Pancreas (tissue), 10 donors: ENCODE measurements around the gene FKBP8. TPM values are rescaled to one million over a fixed set of nuclear protein-coding genes. Genes with fewer than 3 reads are reported as not detected.
A peak's percentile ranks its signal among the peaks of the same experiment; 100 is the strongest.

Experiments used
- ATAC-seq, 4 donors: fragments of 200-7000 bp; cut with Tn5 transposase; one replicate each; pipeline versions ENCODE4 v1.8.0 to v1.9.1; 2020; ENCODE audit warnings: mild to moderate bottlenecking in 4 of 4, moderate library complexity in 4 of 4
- DNase-seq, 6 donors: peaks; one replicate each; pipeline ENCODE4 v3.0.0-alpha.2; 2020
- FAIRE-seq: peaks from 2 replicates; lab custom pipeline; 2012; peaks lifted over from hg19 to GRCh38; lab: Jason Lieb, UNC
- H3K27ac ChIP-seq, 4 donors: fragments of 200-600 bp; sonication (generic); 1 replicate in 3 of 4; 2 replicates in 1 of 4; pipeline versions ENCODE4 v1.5.0 to v1.8.0; 2020
- H3K27me3 ChIP-seq, 4 donors: fragments of 200-600 bp; one replicate each; pipeline ENCODE4 v1.8.0; 2021
- H3K36me3 ChIP-seq, 3 donors: fragments of 200-600 bp; sonication (generic) in 1 of 3; one replicate each; pipeline versions ENCODE4 v1.5.0 to v1.8.0; 2020 to 2021
- H3K4me1 ChIP-seq, 3 donors: fragments of 200-600 bp; one replicate each; pipeline ENCODE4 v1.8.0; 2021
- H3K4me3 ChIP-seq, 4 donors: fragments of 200-600 bp; sonication (generic) in 2 of 4; one replicate each; pipeline versions ENCODE4 v1.5.0 to v1.8.0; 2020 to 2021
- H3K9me3 ChIP-seq, 4 donors: fragments of 200-600 bp; one replicate each; pipeline ENCODE4 v1.8.0; 2021
- CTCF ChIP-seq, 4 donors: fragments of 200-600 bp; sonication (generic) in 3 of 4; IDR thresholded peaks; one replicate each; pipeline versions ENCODE4 v1.5.0 to v1.8.0; 2021; ENCODE audit warnings: antibody characterized with exemption in 4 of 4
- WGBS, 2 donors: extraction: QIAGEN DNeasy Blood & Tissue Kit; methylation state at CpG; one replicate each; pipeline ENCODE4 v1.1.7; 2013; 5-methylcytosine and 5-hydroxymethylcytosine counted together
- intact Hi-C, 3 donors: fragments of 100-400 bp; cut with DNase I; formaldehyde crosslinking; loops; one replicate each; pipeline versions ENCODE4 v1.11.1 to v1.14.2; 2022
- polyA plus RNA-seq, 2 donors: library from polyadenylated mRNA; stranded (reverse); fragments of 200-250 nt; gene quantifications; one replicate each; pipeline ENCODE4 v1.2.3, GENCODE V29; 2013
- total RNA-seq, 6 donors: library from RNA; stranded (reverse); fragmentation: NEBNext Ultra II Directional in 4 of 6; extraction: Animal tissue kit (Norgen Biotek cat#: 25700) in 4 of 6; gene quantifications; one replicate each; pipeline versions ENCODE4 v1.2.1 to v1.2.4, GENCODE V29; 2021 to 2023
- donor health status: healthy with polysubstance abuse.
- donor health status: DM: no; HTN: no; CAD: no; lungs with moderate emphysema.
- donor health status: DM: no; HTN: no; CAD: no.
- donor health status: control.
- donor health status: control.
- donor health status: Bipolar disorder and iron deficiency.
- donor health status: DM: yes; HTN: yes; CAD: no.
- donor health status: DM: no; HTN: no; CAD: no.
- donor health status: DM: no; HTN: no; CAD: no.
- donor health status: DM: yes; HTN: yes; CAD: no.

FKBP8 gene
- total and polyA plus RNA-seq, 8 donors, result 73.8 to 218 (median 99.4) TPM

- FAIRE-seq, result no peak
- no peaks in the 10 kb centered on the region for H3K27me3 ChIP-seq
- H3K4me3 ChIP-seq, result peak overlapping the region; percentile 99 to 100 (median 99)
- peak overlapping the region; percentile 90 to 97 (median 92) for H3K27ac ChIP-seq
- DNase-seq, result peak; percentile 40 to 86 (median 70)
- intact Hi-C loops, result no loop called here
- no peaks in the 10 kb centered on the region for H3K9me3 ChIP-seq
- peaks cover 5 to 8% (median 6%) of the 10 kb centered on the region in 3 donors for H3K4me1 ChIP-seq
- no peak for TF ChIP-seq CTCF (IDR thresholded peaks at IDR 0.05)
- WGBS, 2 donors, result 1% methylated on average over 40 to 41 of the region's 41 CpGs
- no peaks in the 10 kb centered on the region for H3K36me3 ChIP-seq
- ATAC-seq, result peak in 1 of 4 donors; percentile 1
Observed at GRCh38 chr19:18520848-18521691, 22.3 kb downstream of the FKBP8 start.

GRCh38 chr19:18519962-18520847, 23.2 kb downstream of the FKBP8 start:
- DNase-seq (peak in 5 of 6 donors; percentile 77 to 88 (median 85)), ATAC-seq (peak; percentile 36 to 55 (median 50)), FAIRE-seq (no peak)
- intact Hi-C loops, result no loop called here
- no peaks in the 10 kb centered on the region for H3K36me3 ChIP-seq
- no peaks in the 10 kb centered on the region for H3K9me3 ChIP-seq
- no peaks in the 10 kb centered on the region for H3K27me3 ChIP-seq
- whole genome bisulfite sequencing, 2 donors, result 9% methylated on average over 21 to 22 of the region's 22 CpGs
- peaks cover 6 to 12% (median 8%) of the 10 kb centered on the region in 3 donors for H3K4me1 ChIP-seq
- H3K27ac ChIP-seq, result peak overlapping the region; percentile 90 to 97 (median 92)
- H3K4me3 ChIP-seq, result peak overlapping the region; percentile 99 to 100 (median 99)
- peak; percentile 36 to 59 (median 56) for TF ChIP-seq CTCF (IDR thresholded peaks at IDR 0.05)

GRCh38 chr19:18518639-18519038, 24.7 kb downstream of the FKBP8 start:
- peaks cover 8 to 20% (median 10%) of the 10 kb centered on the region in 3 donors for H3K4me1 ChIP-seq
- no peak for FAIRE-seq
- peak overlapping the region in 1 of 4 donors; percentile 97 for H3K27ac ChIP-seq
- H3K27me3 ChIP-seq, result no peaks in the 10 kb centered on the region
- intact Hi-C loops, result no loop called here
- no peak for TF ChIP-seq CTCF (IDR thresholded peaks at IDR 0.05)
- no peaks in the 10 kb centered on the region for H3K9me3 ChIP-seq
- ATAC-seq, result no peak
- H3K36me3 ChIP-seq, result no peaks in the 10 kb centered on the region
- 89 to 93% methylated on average over 9 of the region's 9 CpGs for WGBS, 2 donors
- no peak for DNase-seq
- H3K4me3 ChIP-seq, result no peak overlapping the region

- no peak for ATAC-seq
- H3K36me3 ChIP-seq, result no peaks in the 10 kb centered on the region
- no peak overlapping the region for H3K27ac ChIP-seq
- H3K9me3 ChIP-seq, result no peaks in the 10 kb centered on the region
- no peak for FAIRE-seq
- intact Hi-C loops, result no loop called here
- no peak overlapping the region for H3K4me3 ChIP-seq
- no peaks in the 10 kb centered on the region for H3K27me3 ChIP-seq
- no peak for TF ChIP-seq CTCF (IDR thresholded peaks at IDR 0.05)
- H3K4me1 ChIP-seq, result peaks cover 8 to 20% (median 10%) of the 10 kb centered on the region in 3 donors
- no peak for DNase-seq
- 85 to 87% methylated on average over 4 of the region's 4 CpGs for WGBS, 2 donors
Observed at GRCh38 chr19:18517606-18518005, 25.8 kb downstream of the FKBP8 start.
